H1 (cell line): ENCODE measurements around the gene ATG16L2. TPM values are rescaled to one million over a fixed set of nuclear protein-coding genes. Genes with fewer than 3 reads are reported as not detected.

Experiments used
- ATF3 ChIP-seq: IDR thresholded peaks from 2 replicates; pipeline ENCODE4 v1.6.1; 2011; ENCODE audit warnings: low read depth, mild to moderate bottlenecking, low read length; ENCODE audit not compliant: insufficient read depth
- BRCA1 ChIP-seq: IDR thresholded peaks from 2 replicates; pipeline ENCODE4 v1.6.1; 2012; ENCODE audit warnings: low read depth, low read length, improper control_type of control experiment
- PHF8 ChIP-seq: fragments of 200-600 bp; sonication (generic); conservative IDR thresholded peaks from 2 replicates; pipeline ENCODE4 v1.7.1; 2012; ENCODE audit warnings: low read depth, mild to moderate bottlenecking, inconsistent platforms, low read length, moderate library complexity
- RAD21 ChIP-seq, 2 experiments: IDR thresholded peaks in 1 of 2; conservative IDR thresholded peaks in 1 of 2; 2 replicates each; pipeline ENCODE4 v1.6.1; 2011; ENCODE audit warnings: low read depth in 2 of 2, low read length in 2 of 2, improper control_type of control experiment in 1 of 2, inconsistent platforms in 1 of 2, mild to moderate bottlenecking in 1 of 2, moderate library complexity in 1 of 2
- SP1 ChIP-seq: IDR thresholded peaks from 2 replicates; pipeline ENCODE4 v1.6.1; 2011; ENCODE audit warnings: low read depth, low read length
- TAF1 ChIP-seq: IDR thresholded peaks from 2 replicates; pipeline ENCODE4 v1.6.1; 2011; ENCODE audit warnings: mild to moderate bottlenecking, low read depth, low read length
- TAF7 ChIP-seq: optimal IDR thresholded peaks from 2 replicates; pipeline ENCODE3; 2011; ENCODE audit warnings: low read depth, mild to moderate bottlenecking, inconsistent platforms, low read length, moderate library complexity, borderline replicate concordance
- YY1 ChIP-seq: IDR thresholded peaks from 2 replicates; pipeline ENCODE4 v1.6.1; 2011; ENCODE audit warnings: low read depth, mild to moderate bottlenecking, low read length
- polyA plus RNA-seq, 7 experiments: library from polyadenylated mRNA; depleted of rRNA in 3 of 7; stranded (reverse) in 5 of 7; unstranded in 2 of 7; fragments of >200 nt in 5 of 7; fragments of 200-250 nt in 2 of 7; gene quantifications; 1 replicate in 5 of 7; 2 replicates in 1 of 7; 4 replicates in 1 of 7; pipeline versions ENCODE4 v1.2.1 to v1.2.3, GENCODE V29; 2011 to 2013; ENCODE audit warnings: missing spikeins in 2 of 7, mixed read lengths in 2 of 7
- total RNA-seq: library from RNA; stranded (reverse); fragmentation: NEBNext Ultra II Directional; extraction: Animal tissue kit (Norgen Biotek cat#: 25700); gene quantifications from 2 replicates; pipeline ENCODE4 v1.2.1, GENCODE V29; 2021
- TF ChIP-seq, protein P1 (sequence below): fragments of 300-600 bp; sonication (generic); IDR thresholded peaks from 2 replicates; pipeline ENCODE4 v1.7.1; 2012; ENCODE audit warnings: low read length, moderate library complexity, mild to moderate bottlenecking, inconsistent platforms; ENCODE audit not compliant: insufficient replicate concordance

ATG16L2 gene
- total and polyA plus RNA-seq, 2 of the 8 experiments (the other 6 are each of a cell fraction or from before 2014, with no cell fraction given) = 11.0 to 18.5 TPM

DNA sequence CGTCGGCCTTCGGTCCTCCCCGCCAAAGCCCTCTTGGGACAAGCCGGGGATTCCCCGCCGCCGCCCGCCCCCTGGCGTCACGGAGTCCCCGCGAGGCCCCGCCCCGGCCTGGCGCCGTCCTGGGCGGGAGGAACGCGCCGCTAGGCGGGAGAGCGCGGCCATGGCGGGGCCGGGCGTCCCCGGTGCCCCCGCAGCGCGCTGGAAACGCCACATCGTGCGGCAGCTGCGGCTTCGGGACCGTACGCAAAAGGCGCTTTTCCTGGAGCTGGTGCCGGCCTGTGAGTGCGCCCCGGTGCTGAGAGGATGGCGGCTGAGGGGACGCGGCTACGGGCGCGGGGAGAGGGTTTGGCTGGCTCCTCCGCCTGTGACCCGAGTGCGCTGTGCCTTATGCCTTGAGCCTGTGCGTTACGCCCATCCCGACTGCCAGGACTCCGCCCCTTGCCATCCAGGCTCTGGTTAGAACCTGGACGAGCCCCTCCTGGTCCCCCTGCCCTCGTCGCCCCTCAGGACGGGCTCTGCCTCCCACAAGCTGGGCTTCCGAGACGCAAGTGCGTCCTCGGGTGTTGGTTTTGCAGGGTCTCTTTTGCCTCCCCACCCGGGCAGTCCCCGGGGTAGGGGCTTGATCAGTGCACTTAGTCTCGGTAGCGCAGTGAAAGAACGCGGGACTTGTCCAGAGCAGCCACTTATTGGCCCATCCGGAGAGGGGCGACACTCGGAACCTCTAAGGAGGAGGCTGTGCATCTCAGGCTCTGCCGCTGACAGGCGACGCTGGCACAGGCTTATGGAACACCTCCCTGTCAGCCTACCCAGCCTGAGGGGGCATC, at the start of gene ATG16L2 (continued):
- TF ChIP-seq, protein P1, sequence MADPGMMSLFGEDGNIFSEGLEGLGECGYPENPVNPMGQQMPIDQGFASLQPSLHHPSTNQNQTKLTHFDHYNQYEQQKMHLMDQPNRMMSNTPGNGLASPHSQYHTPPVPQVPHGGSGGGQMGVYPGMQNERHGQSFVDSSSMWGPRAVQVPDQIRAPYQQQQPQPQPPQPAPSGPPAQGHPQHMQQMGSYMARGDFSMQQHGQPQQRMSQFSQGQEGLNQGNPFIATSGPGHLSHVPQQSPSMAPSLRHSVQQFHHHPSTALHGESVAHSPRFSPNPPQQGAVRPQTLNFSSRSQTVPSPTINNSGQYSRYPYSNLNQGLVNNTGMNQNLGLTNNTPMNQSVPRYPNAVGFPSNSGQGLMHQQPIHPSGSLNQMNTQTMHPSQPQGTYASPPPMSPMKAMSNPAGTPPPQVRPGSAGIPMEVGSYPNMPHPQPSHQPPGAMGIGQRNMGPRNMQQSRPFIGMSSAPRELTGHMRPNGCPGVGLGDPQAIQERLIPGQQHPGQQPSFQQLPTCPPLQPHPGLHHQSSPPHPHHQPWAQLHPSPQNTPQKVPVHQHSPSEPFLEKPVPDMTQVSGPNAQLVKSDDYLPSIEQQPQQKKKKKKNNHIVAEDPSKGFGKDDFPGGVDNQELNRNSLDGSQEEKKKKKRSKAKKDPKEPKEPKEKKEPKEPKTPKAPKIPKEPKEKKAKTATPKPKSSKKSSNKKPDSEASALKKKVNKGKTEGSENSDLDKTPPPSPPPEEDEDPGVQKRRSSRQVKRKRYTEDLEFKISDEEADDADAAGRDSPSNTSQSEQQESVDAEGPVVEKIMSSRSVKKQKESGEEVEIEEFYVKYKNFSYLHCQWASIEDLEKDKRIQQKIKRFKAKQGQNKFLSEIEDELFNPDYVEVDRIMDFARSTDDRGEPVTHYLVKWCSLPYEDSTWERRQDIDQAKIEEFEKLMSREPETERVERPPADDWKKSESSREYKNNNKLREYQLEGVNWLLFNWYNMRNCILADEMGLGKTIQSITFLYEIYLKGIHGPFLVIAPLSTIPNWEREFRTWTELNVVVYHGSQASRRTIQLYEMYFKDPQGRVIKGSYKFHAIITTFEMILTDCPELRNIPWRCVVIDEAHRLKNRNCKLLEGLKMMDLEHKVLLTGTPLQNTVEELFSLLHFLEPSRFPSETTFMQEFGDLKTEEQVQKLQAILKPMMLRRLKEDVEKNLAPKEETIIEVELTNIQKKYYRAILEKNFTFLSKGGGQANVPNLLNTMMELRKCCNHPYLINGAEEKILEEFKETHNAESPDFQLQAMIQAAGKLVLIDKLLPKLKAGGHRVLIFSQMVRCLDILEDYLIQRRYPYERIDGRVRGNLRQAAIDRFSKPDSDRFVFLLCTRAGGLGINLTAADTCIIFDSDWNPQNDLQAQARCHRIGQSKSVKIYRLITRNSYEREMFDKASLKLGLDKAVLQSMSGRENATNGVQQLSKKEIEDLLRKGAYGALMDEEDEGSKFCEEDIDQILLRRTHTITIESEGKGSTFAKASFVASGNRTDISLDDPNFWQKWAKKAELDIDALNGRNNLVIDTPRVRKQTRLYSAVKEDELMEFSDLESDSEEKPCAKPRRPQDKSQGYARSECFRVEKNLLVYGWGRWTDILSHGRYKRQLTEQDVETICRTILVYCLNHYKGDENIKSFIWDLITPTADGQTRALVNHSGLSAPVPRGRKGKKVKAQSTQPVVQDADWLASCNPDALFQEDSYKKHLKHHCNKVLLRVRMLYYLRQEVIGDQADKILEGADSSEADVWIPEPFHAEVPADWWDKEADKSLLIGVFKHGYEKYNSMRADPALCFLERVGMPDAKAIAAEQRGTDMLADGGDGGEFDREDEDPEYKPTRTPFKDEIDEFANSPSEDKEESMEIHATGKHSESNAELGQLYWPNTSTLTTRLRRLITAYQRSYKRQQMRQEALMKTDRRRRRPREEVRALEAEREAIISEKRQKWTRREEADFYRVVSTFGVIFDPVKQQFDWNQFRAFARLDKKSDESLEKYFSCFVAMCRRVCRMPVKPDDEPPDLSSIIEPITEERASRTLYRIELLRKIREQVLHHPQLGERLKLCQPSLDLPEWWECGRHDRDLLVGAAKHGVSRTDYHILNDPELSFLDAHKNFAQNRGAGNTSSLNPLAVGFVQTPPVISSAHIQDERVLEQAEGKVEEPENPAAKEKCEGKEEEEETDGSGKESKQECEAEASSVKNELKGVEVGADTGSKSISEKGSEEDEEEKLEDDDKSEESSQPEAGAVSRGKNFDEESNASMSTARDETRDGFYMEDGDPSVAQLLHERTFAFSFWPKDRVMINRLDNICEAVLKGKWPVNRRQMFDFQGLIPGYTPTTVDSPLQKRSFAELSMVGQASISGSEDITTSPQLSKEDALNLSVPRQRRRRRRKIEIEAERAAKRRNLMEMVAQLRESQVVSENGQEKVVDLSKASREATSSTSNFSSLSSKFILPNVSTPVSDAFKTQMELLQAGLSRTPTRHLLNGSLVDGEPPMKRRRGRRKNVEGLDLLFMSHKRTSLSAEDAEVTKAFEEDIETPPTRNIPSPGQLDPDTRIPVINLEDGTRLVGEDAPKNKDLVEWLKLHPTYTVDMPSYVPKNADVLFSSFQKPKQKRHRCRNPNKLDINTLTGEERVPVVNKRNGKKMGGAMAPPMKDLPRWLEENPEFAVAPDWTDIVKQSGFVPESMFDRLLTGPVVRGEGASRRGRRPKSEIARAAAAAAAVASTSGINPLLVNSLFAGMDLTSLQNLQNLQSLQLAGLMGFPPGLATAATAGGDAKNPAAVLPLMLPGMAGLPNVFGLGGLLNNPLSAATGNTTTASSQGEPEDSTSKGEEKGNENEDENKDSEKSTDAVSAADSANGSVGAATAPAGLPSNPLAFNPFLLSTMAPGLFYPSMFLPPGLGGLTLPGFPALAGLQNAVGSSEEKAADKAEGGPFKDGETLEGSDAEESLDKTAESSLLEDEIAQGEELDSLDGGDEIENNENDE = no peak
- no peak for TF ChIP-seq SP1
- TF ChIP-seq RAD21 (IDR thresholded peaks at IDR 0.05 in 1 of 2, conservative IDR thresholded peaks at IDR 0.05 in 1 of 2; ENCODE audit: low read depth in 2 of 2, low read length in 2 of 2) = peak; percentile 1 to 37; a peak in 1 of 4 replicates
- TF ChIP-seq TAF1 = peak; percentile 78
- peak; percentile 88 for TF ChIP-seq YY1
- peak; percentile 99 for TF ChIP-seq PHF8
- TF ChIP-seq TAF7 = peak; percentile 72
- no peak for TF ChIP-seq BRCA1
- TF ChIP-seq ATF3 = no peak
